ENCODE data around the gene CCDC180. TPM values are rescaled to one million over a fixed set of nuclear protein-coding genes. Genes with fewer than 3 reads are reported as not detected.

The CCDC180 gene
- total and polyA plus RNA-seq, 9 of the 15 experiments (the other 6 are each of a cell fraction or from before 2014, with no cell fraction given): 0.56 to 4.2 (median 2.5) TPM

DNA sequence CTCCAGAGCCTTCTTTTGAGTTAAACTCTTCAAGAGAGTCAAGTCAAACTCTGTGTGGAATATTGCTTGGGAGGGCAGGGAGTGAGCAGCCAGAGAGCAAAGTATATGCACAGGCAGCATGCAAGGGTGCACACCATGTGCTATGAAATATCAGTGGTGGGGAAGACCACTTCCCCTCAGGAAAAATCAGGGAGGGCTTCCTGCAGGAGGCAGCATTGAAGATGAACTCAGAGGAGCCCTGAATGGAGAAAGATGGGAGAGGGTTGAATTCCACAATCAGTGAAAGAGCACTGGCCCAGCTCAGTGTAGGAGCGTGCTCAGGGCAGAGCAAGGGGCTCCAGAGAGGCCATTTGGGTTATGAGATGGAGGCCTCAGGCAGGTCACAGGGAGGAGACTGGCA, 41.9 kb downstream of the CCDC180 start (continued):
- TF ChIP-seq ZNF436 (CRISPR knock-in tag; IDR thresholded peaks at IDR 0.05) (peak; percentile 79), ZNF766 (CRISPR knock-in tag; conservative IDR thresholded peaks at IDR 0.05) (no peak), ZNF174 (CRISPR knock-in tag; IDR thresholded peaks at IDR 0.05) (no peak), ZNF134 (CRISPR knock-in tag; conservative IDR thresholded peaks at IDR 0.05) (no peak), HDAC1 (IDR thresholded peaks at IDR 0.05) (no peak), ZFP36 (IDR thresholded peaks at IDR 0.05; ENCODE audit: low read depth, low read length, partially characterized antibody) (peak; percentile 99), SPI1 (IDR thresholded peaks at IDR 0.05; ENCODE audit: borderline replicate concordance, low read depth, low read length) (0 out of 2 replicates have a peak, but pooled peaks have one; percentile 7), KLF6 (CRISPR knock-in tag; IDR thresholded peaks at IDR 0.05; ENCODE audit: borderline replicate concordance) (no peak), ZNF24 (IDR thresholded peaks at IDR 0.05) (no peak), POLR2H (tag; IDR thresholded peaks at IDR 0.05; ENCODE audit: low read depth) (no peak), RBM25 (IDR thresholded peaks at IDR 0.05; ENCODE audit: low read depth, low read length, severe bottlenecking) (peak; percentile 56), ZNF583 (CRISPR knock-in tag; IDR thresholded peaks at IDR 0.05) (no peak), SAP30 (IDR thresholded peaks at IDR 0.05; ENCODE audit: borderline replicate concordance, insufficient read depth, low read depth, low read length, poor library complexity, severe bottlenecking) (no peak), BACH1 (tag; IDR thresholded peaks at IDR 0.05) (no peak)

DNA sequence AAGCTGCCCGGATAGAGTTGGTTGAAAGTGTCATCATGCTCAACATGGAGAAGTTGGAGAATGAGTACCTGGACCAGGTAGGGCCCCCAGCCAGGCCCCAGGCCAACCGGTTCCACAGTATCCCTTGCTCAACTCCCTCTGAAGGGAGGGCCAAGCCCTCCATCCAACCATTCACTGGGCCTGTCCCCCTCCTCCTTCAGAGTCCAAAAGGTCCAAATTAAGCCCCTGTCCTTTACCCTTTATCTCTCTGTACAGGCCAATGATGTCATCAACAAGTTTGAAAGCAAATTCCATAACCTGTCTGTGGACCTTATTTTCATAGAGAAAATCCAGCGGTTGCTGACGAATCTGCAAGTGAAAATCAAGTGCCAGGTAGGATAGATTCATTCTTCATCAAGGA, 47.2 kb downstream of the CCDC180 start:
- Histone ChIP-seq H3K9me1 (ENCODE audit: control insufficient read depth, insufficient read depth, low read length) (no peaks in the 10 kb centered on the region), H3K9ac (ENCODE audit: insufficient read depth in 1 of 2, low read depth in 2 of 2, low read length in 2 of 2) (no peak overlapping the region), H4K20me1 (replicated peaks; ENCODE audit: control insufficient read depth, insufficient read depth, low read length) (no peaks in the 10 kb centered on the region), H3K27ac (ENCODE audit: extremely low read depth, low read depth, low read length) (no peak overlapping the region), H3K4me1 (replicated peaks in 1 of 2; ENCODE audit: control insufficient read depth in 2 of 2, insufficient read depth in 2 of 2, low read length in 2 of 2) (no peaks in the 10 kb centered on the region), H2AFZ (ENCODE audit: low read depth, low read length) (no peak overlapping the region), H3K27me3 (ENCODE audit: control insufficient read depth in 2 of 2, insufficient read depth in 2 of 2, low read length in 2 of 2) (no peaks in the 10 kb centered on the region), H3K4me3 (no peak overlapping the region), H3K36me3 (ENCODE audit: control insufficient read depth, insufficient read depth, low read length) (no peaks in the 10 kb centered on the region), H3K9me3 (replicated peaks; ENCODE audit: control insufficient read depth, insufficient read depth, low read depth, low read length) (no peaks in the 10 kb centered on the region), H3K4me2 (ENCODE audit: insufficient read depth, low read length) (no peak overlapping the region), H3K79me2 (ENCODE audit: control insufficient read depth, insufficient read depth, low read length) (no peaks in the 10 kb centered on the region)
- ATAC-seq (no peak), DNase-seq (ENCODE audit: extremely low read depth in 1 of 4, low spot score in 3 of 4) (no peak), FAIRE-seq (no peak)
- in situ Hi-C loops (cut with MboI): no loop called here
- POLR2A ChIA-PET: no interaction called here
- intact Hi-C loops (cut with micrococcal nuclease): no loop called here
- no peak for TF ChIP-seq MAFF (IDR thresholded peaks at IDR 0.05; ENCODE audit: low read length)
- TF ChIP-seq, protein P1, sequence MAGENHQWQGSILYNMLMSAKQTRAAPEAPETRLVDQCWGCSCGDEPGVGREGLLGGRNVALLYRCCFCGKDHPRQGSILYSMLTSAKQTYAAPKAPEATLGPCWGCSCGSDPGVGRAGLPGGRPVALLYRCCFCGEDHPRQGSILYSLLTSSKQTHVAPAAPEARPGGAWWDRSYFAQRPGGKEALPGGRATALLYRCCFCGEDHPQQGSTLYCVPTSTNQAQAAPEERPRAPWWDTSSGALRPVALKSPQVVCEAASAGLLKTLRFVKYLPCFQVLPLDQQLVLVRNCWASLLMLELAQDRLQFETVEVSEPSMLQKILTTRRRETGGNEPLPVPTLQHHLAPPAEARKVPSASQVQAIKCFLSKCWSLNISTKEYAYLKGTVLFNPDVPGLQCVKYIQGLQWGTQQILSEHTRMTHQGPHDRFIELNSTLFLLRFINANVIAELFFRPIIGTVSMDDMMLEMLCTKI (IDR thresholded peaks at IDR 0.05; ENCODE audit: partially characterized antibody): no peak
- TF ChIP-seq, protein P2, sequence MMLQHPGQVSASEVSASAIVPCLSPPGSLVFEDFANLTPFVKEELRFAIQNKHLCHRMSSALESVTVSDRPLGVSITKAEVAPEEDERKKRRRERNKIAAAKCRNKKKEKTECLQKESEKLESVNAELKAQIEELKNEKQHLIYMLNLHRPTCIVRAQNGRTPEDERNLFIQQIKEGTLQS (IDR thresholded peaks at IDR 0.05): peak; percentile 32; the same call in 1 of the 2 replicates
- TF ChIP-seq, protein P2 (CRISPR knock-in tag; conservative IDR thresholded peaks at IDR 0.05): no peak
- CTCF ChIA-PET (ENCODE audit: low intra/inter-chr PET ratio): no interaction called here
- whole genome bisulfite sequencing (ENCODE audit: insufficient coverage, low coverage, missing lambda C conversion rate): 44% methylated on average over 4 of the region's 4 CpGs
- no TSS peak for BruUV-seq (replicated peaks)

Measured in K562 (cell line).